Ovary (tissue), 9 donors: ENCODE results near the gene CBR3. TPM values are rescaled to one million over a fixed set of nuclear protein-coding genes. Genes with fewer than 3 reads are reported as not detected.

Source experiments
- DNase-seq, 5 donors: peaks; one replicate each; pipeline ENCODE4 v3.0.0-alpha.2; 2019 to 2020
- H3K27ac ChIP-seq, 2 donors: fragments of 200-600 bp; one replicate each; pipeline versions ENCODE4 v1.5.1 to v1.8.0; 2019 to 2022
- H3K27me3 ChIP-seq: fragments of 200-600 bp; one replicate; pipeline ENCODE4 v1.8.0; 2022
- H3K36me3 ChIP-seq: fragments of 200-600 bp; sonication (generic); one replicate; pipeline ENCODE4 v1.5.1; 2019
- H3K4me1 ChIP-seq: one replicate; pipeline ENCODE4 v1.8.1; 2013; ENCODE audit warnings: mild to moderate bottlenecking, moderate library complexity; ENCODE audit not compliant: insufficient read depth
- H3K4me3 ChIP-seq: fragments of 200-600 bp; sonication (generic); one replicate; pipeline ENCODE4 v1.5.1; 2017
- H3K9me3 ChIP-seq, 2 donors: fragments of 200-600 bp in 1 of 2; sonication (generic) in 1 of 2; one replicate each; pipeline versions ENCODE4 v1.5.1 to v1.8.1; 2013 to 2019; ENCODE audit warnings: mild to moderate bottlenecking in 1 of 2, moderate library complexity in 1 of 2
- CTCF ChIP-seq, 3 donors: fragments of 450-650 bp in 2 of 3; fragments of 200-600 bp in 1 of 3; IDR thresholded peaks; one replicate each; pipeline versions ENCODE4 v1.5.1 to v1.8.0; 2016 to 2022; ENCODE audit warnings: antibody characterized with exemption in 3 of 3, mild to moderate bottlenecking in 1 of 3
- EP300 ChIP-seq: sonication (generic); formaldehyde crosslinking; IDR thresholded peaks from one replicate; pipeline ENCODE4 v1.6.1; 2017; ENCODE audit warnings: antibody characterized with exemption
- POLR2A ChIP-seq: fragments of 450-650 bp; IDR thresholded peaks from one replicate; pipeline ENCODE4 v1.6.1; 2017; ENCODE audit warnings: antibody characterized with exemption, mild to moderate bottlenecking, moderate library complexity
- WGBS, 3 donors: extraction: QIAGEN DNeasy Blood & Tissue Kit in 1 of 3; methylation state at CpG; one replicate each; pipeline versions ENCODE4 v1.1.5 to v1.1.7; 2013 to 2017; 5-methylcytosine and 5-hydroxymethylcytosine counted together
- intact Hi-C, 4 donors: fragments of 100-400 bp; cut with DNase I; formaldehyde crosslinking; loops; one replicate each; pipeline versions ENCODE4 v1.11.0 to v1.15.1; 2022 to 2023
- polyA plus RNA-seq, 2 donors: library from polyadenylated mRNA; stranded (reverse); fragments of 200-250 nt in 1 of 2; fragments of 350-450 nt in 1 of 2; fragmentation: Illumina TruSeq in 1 of 2; extraction: RNeasy Lipid Tissue Mini Kit (QIAGEN cat#74804) in 1 of 2; gene quantifications; one replicate each; pipeline ENCODE4 v1.2.3, GENCODE V29; 2013 to 2014
- total RNA-seq, 7 donors: library from RNA; depleted of rRNA in 2 of 7; stranded (reverse); fragments of >200 nt in 2 of 7; fragmentation: NEBNext Ultra II Directional in 3 of 7; extraction: Animal tissue kit (Norgen Biotek cat#: 25700) in 3 of 7; gene quantifications; one replicate each; pipeline versions ENCODE4 v1.1.0 to v1.2.4, GENCODE V29; 2016 to 2023
- donor health status: DM: no; HTN: no; CAD: no; lungs with moderate emphysema.
- donor health status: DM: no; HTN: no; CAD: no.
- donor health status: Bipolar disorder and iron deficiency.
- donor health status: DM: yes; HTN: yes; CAD: no.
- donor health status: DM: no; HTN: no; CAD: no.
- donor health status: DM: yes; HTN: yes; CAD: no.

CBR3 gene
- total and polyA plus RNA-seq, 9 donors = 3.5 to 22.6 (median 11.7) TPM

- Histone ChIP-seq H3K27ac (no peak overlapping the region), H3K9me3 (no peaks in the 10 kb centered on the region), H3K36me3 (no peaks in the 10 kb centered on the region), H3K4me1 (no peaks in the 10 kb centered on the region), H3K27me3 (no peaks in the 10 kb centered on the region), H3K4me3 (no peak overlapping the region)
- WGBS, 3 donors = 58 to 74% (median 68%) methylated on average over 17 of the region's 17 CpGs
- TF ChIP-seq EP300 (no peak), POLR2A (no peak), CTCF (IDR thresholded peaks at IDR 0.05) (no peak)
- intact Hi-C loops = loop anchor here in 1 of 4 donors (10.0 kb wide), 1 partner anchor 49 kb away; the partner anchor contains the start of gene SETD4
- DNase-seq = no peak
Measured at GRCh38 chr21:36113647-36114428, 21.0 kb upstream of the CBR3 start.

- H3K4me1 ChIP-seq = no peaks in the 10 kb centered on the region
- intact Hi-C loops = loop anchor here in 1 of 4 donors (10.0 kb wide), 1 partner anchor 50 kb away; the partner anchor contains the start of gene SETD4
- no peak for TF ChIP-seq POLR2A
- TF ChIP-seq EP300 = no peak
- TF ChIP-seq CTCF (IDR thresholded peaks at IDR 0.05) = no peak
- DNase-seq = no peak
- no peaks in the 10 kb centered on the region for H3K36me3 ChIP-seq
- 84 to 90% (median 86%) methylated on average over 6 of the region's 6 CpGs for WGBS, 3 donors
- no peak overlapping the region for H3K4me3 ChIP-seq
- H3K27me3 ChIP-seq = no peaks in the 10 kb centered on the region
- no peak overlapping the region for H3K27ac ChIP-seq
- H3K9me3 ChIP-seq = no peaks in the 10 kb centered on the region
Measured at GRCh38 chr21:36115138-36115730, 19.6 kb upstream of the CBR3 start.

- Histone ChIP-seq H3K27ac (no peak overlapping the region), H3K4me3 (no peak overlapping the region), H3K27me3 (no peaks in the 10 kb centered on the region), H3K36me3 (no peaks in the 10 kb centered on the region), H3K9me3 (no peaks in the 10 kb centered on the region), H3K4me1 (no peaks in the 10 kb centered on the region)
- 86 to 91% (median 91%) methylated on average over 2 of the region's 2 CpGs for WGBS, 3 donors
- DNase-seq = no peak
- intact Hi-C loops = loop anchor here in 1 of 4 donors (10.0 kb wide), 1 partner anchor 53 kb away; the partner anchor contains the start of gene SETD4
- TF ChIP-seq EP300 (no peak), POLR2A (no peak)
Measured at GRCh38 chr21:36117286-36117741, 17.6 kb upstream of the CBR3 start.

GRCh38 chr21:36120304-36120888, 14.5 kb upstream of the CBR3 start:
- no peaks in the 10 kb centered on the region for H3K36me3 ChIP-seq
- no peaks in the 10 kb centered on the region for H3K27me3 ChIP-seq
- no peaks in the 10 kb centered on the region for H3K4me1 ChIP-seq
- intact Hi-C loops = no loop called here
- no peak overlapping the region for H3K4me3 ChIP-seq
- no peak overlapping the region for H3K27ac ChIP-seq
- no peaks in the 10 kb centered on the region for H3K9me3 ChIP-seq
- no peak for DNase-seq
- no peak for TF ChIP-seq EP300
- no peak for TF ChIP-seq CTCF (IDR thresholded peaks at IDR 0.05)
- no peak for TF ChIP-seq POLR2A
- 69 to 79% (median 72%) methylated on average over 7 of the region's 7 CpGs for WGBS, 3 donors
